GM13977 (cell line): ENCODE results near the gene AFM.

Source experiments
- DNase-seq: peaks from one replicate; pipeline ENCODE4 v3.0.0; 2012; ENCODE audit warnings: low spot score
- CTCF ChIP-seq: IDR thresholded peaks from 2 replicates; pipeline ENCODE4 v1.5.1; 2012; ENCODE audit warnings: mild to moderate bottlenecking, control low read depth; ENCODE audit not compliant: insufficient read depth; ENCODE audit errors: extremely low read depth, missing control alignments
- in situ Hi-C: fragments of 300-500 bp; cut with MboI; formaldehyde crosslinking; loops from one replicate; pipeline ENCODE4 v1.12.0; 2022; ENCODE audit warnings: low sequenced_read_pairs, low pct_unique_long_range_greater_than_20kb, mixed read lengths, inconsistent platforms; ENCODE audit not compliant: unreplicated experiment

Gene AFM

GRCh38 chr4:73436674-73437557, 44.6 kb upstream of the AFM start:
- no peak for TF ChIP-seq CTCF
- no peak for DNase-seq
- in situ Hi-C loops: no loop called here

DNA sequence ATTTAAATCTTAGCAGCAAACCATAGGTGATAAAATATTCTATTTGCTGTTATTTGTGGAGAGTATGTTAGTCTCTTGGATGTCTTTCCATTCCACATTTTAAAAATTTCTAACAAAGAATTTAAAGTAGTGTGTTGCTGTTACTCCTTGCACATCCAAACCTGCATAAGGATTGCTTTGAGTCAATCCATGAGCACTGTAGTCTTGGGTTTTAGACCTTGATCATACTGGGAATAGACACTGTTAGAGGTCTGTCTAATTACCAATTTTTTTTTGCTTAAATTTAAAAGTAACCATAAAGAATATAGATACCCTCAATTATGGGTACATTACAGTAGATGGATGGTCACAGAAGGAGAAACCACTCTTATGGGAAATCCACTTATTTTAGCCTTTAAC, 44.0 kb upstream of the AFM start:
- in situ Hi-C loops: no loop called here
- no peak for TF ChIP-seq CTCF
- no peak for DNase-seq

DNA sequence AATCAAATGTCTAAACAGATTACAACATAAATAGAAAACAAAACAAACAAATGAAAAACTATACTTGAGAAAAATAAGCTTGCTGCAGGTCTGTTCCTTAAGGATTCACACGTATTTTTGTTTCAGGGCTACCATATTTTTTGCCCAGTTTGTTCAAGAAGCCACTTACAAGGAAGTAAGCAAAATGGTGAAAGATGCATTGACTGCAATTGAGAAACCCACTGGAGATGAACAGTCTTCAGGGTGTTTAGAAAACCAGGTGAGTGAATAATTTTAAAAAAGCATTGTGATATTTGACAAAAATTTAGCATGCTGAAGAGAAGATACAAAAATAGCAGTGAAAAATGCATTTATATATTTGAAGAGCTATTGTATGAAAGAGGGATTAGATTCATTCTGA, 43.5 kb upstream of the AFM start:
- no peak for TF ChIP-seq CTCF
- DNase-seq: no peak
- in situ Hi-C loops: no loop called here

DNA sequence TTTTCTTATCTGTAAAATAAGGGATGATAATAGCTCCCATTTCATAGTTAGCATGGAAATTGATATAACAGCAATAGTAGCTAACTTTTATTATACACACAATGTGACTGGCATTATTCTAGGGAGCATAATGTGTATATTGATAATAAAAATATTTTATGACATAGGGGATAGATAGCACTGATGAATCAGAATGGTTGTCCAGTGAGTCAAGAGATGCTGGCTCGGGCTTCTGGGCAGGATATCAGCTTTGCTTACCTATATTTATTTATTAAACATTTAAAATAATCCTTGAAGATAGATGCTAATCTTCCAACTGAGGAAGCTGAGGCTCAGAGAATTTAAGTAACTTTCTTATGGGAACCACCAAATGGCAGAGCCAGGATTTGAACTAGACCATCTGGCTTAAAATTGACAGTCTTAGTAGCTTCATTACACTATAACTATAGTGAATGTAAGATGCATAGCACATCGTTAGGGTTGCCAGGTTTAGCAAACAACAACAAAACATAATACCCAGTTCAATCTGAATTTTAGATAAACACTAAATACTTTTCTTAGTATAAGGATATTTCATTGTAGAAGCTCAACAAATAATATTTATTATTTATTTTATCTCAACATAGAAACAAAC, 42.8 kb upstream of the AFM start:
- in situ Hi-C loops: no loop called here
- DNase-seq: no peak
- TF ChIP-seq CTCF: no peak

- DNase-seq: no peak
- in situ Hi-C loops: no loop called here
- no peak for TF ChIP-seq CTCF
Observed at GRCh38 chr4:73439445-73439844, 42.1 kb upstream of the AFM start.

DNA sequence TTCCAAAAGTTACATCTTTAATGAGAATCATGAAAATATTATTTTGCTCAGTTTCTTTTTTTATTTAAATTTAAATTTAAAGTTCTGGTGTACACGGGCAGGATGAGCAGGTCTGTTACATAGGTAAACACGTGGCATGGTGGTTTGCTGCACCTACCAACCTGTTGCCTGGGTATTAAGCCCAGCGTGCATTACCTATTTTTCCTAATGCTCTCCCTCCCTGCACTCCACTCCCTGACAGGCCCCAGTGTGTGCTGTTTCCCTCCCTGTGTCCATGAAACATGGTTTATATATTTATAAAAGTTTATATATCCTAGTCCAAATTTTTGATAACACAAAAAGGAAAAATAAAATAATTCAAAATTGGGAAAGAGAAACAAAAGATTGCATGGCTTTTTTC, 41.6 kb upstream of the AFM start:
- no peak for TF ChIP-seq CTCF
- no peak for DNase-seq
- in situ Hi-C loops: no loop called here
